ENCODE data around the gene FMNL3.

Gene FMNL3

GRCh38 chr12:49665384-49665783 is 41.8 kb downstream of the FMNL3 start:
- CTCF ChIA-PET, result interaction anchor here (0.7 kb wide), 1 partner anchor 723 kb away, joined by 7 read pairs; no protein-coding TSS in a partner anchor
- POLR2A ChIA-PET, result no interaction called here
- no peak for DNase-seq (ENCODE audit: extremely low spot score)
- no peak for TF ChIP-seq LEF1 (IDR thresholded peaks at IDR 0.05; ENCODE audit: borderline replicate concordance)
- TF ChIP-seq BHLHE40 (IDR thresholded peaks at IDR 0.05; ENCODE audit: borderline replicate concordance), result no peak
- TF ChIP-seq ELF4 (IDR thresholded peaks at IDR 0.05), result no peak
- TF ChIP-seq HDGF (IDR thresholded peaks at IDR 0.05; ENCODE audit: borderline replicate concordance), result no peak
- TF ChIP-seq FOXM1 (IDR thresholded peaks at IDR 0.05; ENCODE audit: borderline replicate concordance), result no peak
- TF ChIP-seq ARNT (IDR thresholded peaks at IDR 0.05), result no peak
- TF ChIP-seq PKNOX1 (IDR thresholded peaks at IDR 0.05), result no peak
- TF ChIP-seq CTBP1 (IDR thresholded peaks at IDR 0.05; ENCODE audit: borderline replicate concordance), result no peak
- no peak for TF ChIP-seq FOXK2 (IDR thresholded peaks at IDR 0.05)
- no peak for TF ChIP-seq L3MBTL2 (conservative IDR thresholded peaks at IDR 0.05)
- no peak for TF ChIP-seq TARDBP (IDR thresholded peaks at IDR 0.05)
- TF ChIP-seq FOXA1 (IDR thresholded peaks at IDR 0.05), result no peak
- no peak for TF ChIP-seq SP1 (IDR thresholded peaks at IDR 0.05)
- TF ChIP-seq SUZ12 (IDR thresholded peaks at IDR 0.05), result no peak
- no peak for TF ChIP-seq ZNF384 (IDR thresholded peaks at IDR 0.05)
- no peak for TF ChIP-seq NFRKB (IDR thresholded peaks at IDR 0.05)

- ChIA-PET CTCF (interaction anchor here (0.7 to 1.5 kb wide), 2 partner anchors 38 to 722 kb away, joined by 3 to 7 read pairs; no protein-coding TSS in a partner anchor), POLR2A (no interaction called here)
- no peak for DNase-seq (ENCODE audit: extremely low spot score)
- TF ChIP-seq FOXM1 (IDR thresholded peaks at IDR 0.05; ENCODE audit: borderline replicate concordance) (no peak), HDGF (IDR thresholded peaks at IDR 0.05; ENCODE audit: borderline replicate concordance) (no peak), LEF1 (IDR thresholded peaks at IDR 0.05; ENCODE audit: borderline replicate concordance) (no peak), BHLHE40 (IDR thresholded peaks at IDR 0.05; ENCODE audit: borderline replicate concordance) (no peak), ARNT (IDR thresholded peaks at IDR 0.05) (no peak), PKNOX1 (IDR thresholded peaks at IDR 0.05) (no peak), NFRKB (IDR thresholded peaks at IDR 0.05) (no peak), TARDBP (IDR thresholded peaks at IDR 0.05) (no peak), SUZ12 (IDR thresholded peaks at IDR 0.05) (no peak), ELF4 (IDR thresholded peaks at IDR 0.05) (no peak), L3MBTL2 (conservative IDR thresholded peaks at IDR 0.05) (no peak), CTBP1 (IDR thresholded peaks at IDR 0.05; ENCODE audit: borderline replicate concordance) (no peak), ZNF384 (IDR thresholded peaks at IDR 0.05) (no peak), FOXK2 (IDR thresholded peaks at IDR 0.05) (no peak), SP1 (IDR thresholded peaks at IDR 0.05) (no peak), FOXA1 (IDR thresholded peaks at IDR 0.05) (no peak)
Measured at GRCh38 chr12:49664591-49665239, 42.5 kb downstream of the FMNL3 start.

GRCh38 chr12:49664167-49664566 is 43.0 kb downstream of the FMNL3 start:
- TF ChIP-seq L3MBTL2 (conservative IDR thresholded peaks at IDR 0.05), result no peak
- no peak for TF ChIP-seq ARNT (IDR thresholded peaks at IDR 0.05)
- TF ChIP-seq FOXM1 (IDR thresholded peaks at IDR 0.05; ENCODE audit: borderline replicate concordance), result no peak
- TF ChIP-seq ELF4 (IDR thresholded peaks at IDR 0.05), result no peak
- TF ChIP-seq FOXK2 (IDR thresholded peaks at IDR 0.05), result no peak
- no peak for TF ChIP-seq FOXA1 (IDR thresholded peaks at IDR 0.05)
- TF ChIP-seq SUZ12 (IDR thresholded peaks at IDR 0.05), result no peak
- no peak for TF ChIP-seq TARDBP (IDR thresholded peaks at IDR 0.05)
- TF ChIP-seq CTBP1 (IDR thresholded peaks at IDR 0.05; ENCODE audit: borderline replicate concordance), result no peak
- no peak for TF ChIP-seq ZNF384 (IDR thresholded peaks at IDR 0.05)
- no peak for TF ChIP-seq LEF1 (IDR thresholded peaks at IDR 0.05; ENCODE audit: borderline replicate concordance)
- no peak for TF ChIP-seq BHLHE40 (IDR thresholded peaks at IDR 0.05; ENCODE audit: borderline replicate concordance)
- no peak for TF ChIP-seq PKNOX1 (IDR thresholded peaks at IDR 0.05)
- TF ChIP-seq HDGF (IDR thresholded peaks at IDR 0.05; ENCODE audit: borderline replicate concordance), result no peak
- no peak for TF ChIP-seq NFRKB (IDR thresholded peaks at IDR 0.05)
- no peak for TF ChIP-seq SP1 (IDR thresholded peaks at IDR 0.05)
- ChIA-PET POLR2A (no interaction called here), CTCF (interaction anchor here (1.5 kb wide), 1 partner anchor 39 kb away, joined by 3 read pairs; no protein-coding TSS in a partner anchor)
- no peak for DNase-seq (ENCODE audit: extremely low spot score)

- POLR2A ChIA-PET, result interaction anchor here (1.0 to 1.4 kb wide), 2 partner anchors 11 to 79 kb away, joined by 3 to 4 read pairs; no protein-coding TSS in a partner anchor
- no peak for DNase-seq (ENCODE audit: extremely low spot score)
- TF ChIP-seq SP1 (IDR thresholded peaks at IDR 0.05) (no peak), FOXA1 (IDR thresholded peaks at IDR 0.05) (no peak), L3MBTL2 (conservative IDR thresholded peaks at IDR 0.05) (no peak), BHLHE40 (IDR thresholded peaks at IDR 0.05; ENCODE audit: borderline replicate concordance) (no peak), FOXK2 (IDR thresholded peaks at IDR 0.05) (no peak), ARNT (IDR thresholded peaks at IDR 0.05) (no peak), TARDBP (IDR thresholded peaks at IDR 0.05) (no peak), HDGF (IDR thresholded peaks at IDR 0.05; ENCODE audit: borderline replicate concordance) (no peak), FOXM1 (IDR thresholded peaks at IDR 0.05; ENCODE audit: borderline replicate concordance) (no peak), PKNOX1 (IDR thresholded peaks at IDR 0.05) (no peak), LEF1 (IDR thresholded peaks at IDR 0.05; ENCODE audit: borderline replicate concordance) (no peak), SUZ12 (IDR thresholded peaks at IDR 0.05) (no peak), NFRKB (IDR thresholded peaks at IDR 0.05) (no peak)
- CTCF ChIA-PET, result interaction anchor here (1.5 kb wide), 1 partner anchor 40 kb away, joined by 3 read pairs; no protein-coding TSS in a partner anchor
Measured at GRCh38 chr12:49662998-49663843, 44.0 kb downstream of the FMNL3 start.
